CD4-positive, alpha-beta memory T cell (primary cell): Measurements from ENCODE around the gene CDKN2B. TPM values are rescaled to one million over a fixed set of nuclear protein-coding genes. Genes with fewer than 3 reads are reported as not detected.

Source experiments
- CTCF ChIA-PET: fragments of 350-600 bp; sonication (Branson Sonifier 250); formaldehyde crosslinking; loops from one replicate; lab custom pipeline; 2021; ENCODE audit warnings: inconsistent platforms; ENCODE audit not compliant: partially characterized antibody; lab: Charles Lee
- POLR2A ChIA-PET: fragments of 350-600 bp; sonication (Branson Sonifier 250); formaldehyde crosslinking; loops from one replicate; lab custom pipeline; 2021; ENCODE audit not compliant: partially characterized antibody; lab: Charles Lee
- DNase-seq, 5 donors: peaks; one replicate each; pipeline versions ENCODE4 v3.0.0 to v3.0.0-alpha.2; 2020 to 2022; ENCODE audit warnings: mixed read lengths in 1 of 5
- H3K27ac ChIP-seq: one replicate; pipeline ENCODE4 v1.7.0; 2013; ENCODE audit warnings: low read depth, low read length
- H3K27me3 ChIP-seq: 2 replicates; pipeline ENCODE4 v1.7.0; 2013; ENCODE audit warnings: mild to moderate bottlenecking, low read length, moderate library complexity; ENCODE audit not compliant: insufficient read depth
- H3K36me3 ChIP-seq: 2 replicates; pipeline ENCODE4 v1.7.0; 2013; ENCODE audit warnings: mild to moderate bottlenecking, low read length, moderate library complexity; ENCODE audit not compliant: insufficient read depth
- H3K4me1 ChIP-seq: 2 replicates; pipeline ENCODE4 v1.7.0; 2013; ENCODE audit warnings: mild to moderate bottlenecking, low read length, moderate library complexity; ENCODE audit not compliant: insufficient read depth
- H3K4me3 ChIP-seq, 2 donors: one replicate each; pipeline ENCODE4 v1.7.0; 2013; ENCODE audit warnings: low read length in 2 of 2, mild to moderate bottlenecking in 1 of 2
- H3K9me3 ChIP-seq, 2 donors: one replicate each; pipeline ENCODE4 v1.7.0; 2013; ENCODE audit warnings: low read length in 2 of 2, control low read depth in 1 of 2; ENCODE audit not compliant: control insufficient read depth in 1 of 2
- H3K27ac Mint-ChIP-seq, 7 donors: one replicate each; pipeline ENCODE4 v1.8.0; 2020 to 2021; ENCODE audit warnings: mixed read lengths in 7 of 7, mild to moderate bottlenecking in 6 of 7, inconsistent platforms in 3 of 7, moderate library complexity in 3 of 7
- H3K27me3 Mint-ChIP-seq, 2 donors: one replicate each; pipeline ENCODE4 v1.8.0; 2020 to 2021; ENCODE audit warnings: mixed read lengths in 2 of 2
- H3K36me3 Mint-ChIP-seq, 2 donors: one replicate each; pipeline ENCODE4 v1.8.0; 2020 to 2021; ENCODE audit warnings: mixed read lengths in 2 of 2, inconsistent platforms in 1 of 2, mild to moderate bottlenecking in 1 of 2
- H3K4me1 Mint-ChIP-seq, 4 donors: one replicate each; pipeline ENCODE4 v1.8.0; 2020 to 2021; ENCODE audit warnings: mixed read lengths in 4 of 4, mild to moderate bottlenecking in 1 of 4
- H3K4me3 Mint-ChIP-seq, 8 donors: one replicate each; pipeline ENCODE4 v1.8.0; 2020 to 2021; ENCODE audit warnings: mixed read lengths in 8 of 8, mild to moderate bottlenecking in 7 of 8, moderate library complexity in 6 of 8, inconsistent platforms in 3 of 8
- H3K9me3 Mint-ChIP-seq, 8 donors: one replicate each; pipeline ENCODE4 v1.8.0; 2020 to 2021; ENCODE audit warnings: mixed read lengths in 8 of 8, mild to moderate bottlenecking in 5 of 8, inconsistent platforms in 3 of 8, moderate library complexity in 1 of 8
- intact Hi-C: fragments of 100-400 bp; cut with micrococcal nuclease; formaldehyde crosslinking; loops from one replicate; pipeline ENCODE4 v1.15.1; 2023
- polyA plus RNA-seq, 2 donors: library from polyadenylated mRNA; unstranded; fragments of 300-500 nt; fragmentation: Illumina TruSeq; gene quantifications; one replicate each; pipeline ENCODE4 v1.2.3, GENCODE V29; 2021
- total RNA-seq, 2 experiments: library from RNA; stranded (reverse); gene quantifications; one replicate each; pipeline ENCODE4 v1.2.3, GENCODE V29; 2021

Gene CDKN2B
- total and polyA plus RNA-seq, 4 experiments from 2014 or later = 0.26 to 2.1 (median 0.64) TPM

- Mint-ChIP-seq H3K36me3 (peaks cover 9 to 11% of the 10 kb centered on the region in 2 donors), H3K27ac (peak overlapping the region in 4 of 7 donors; percentile 78 to 96 (median 86)), H3K9me3 (peaks cover 4 to 58% (median 48%) of the 10 kb centered on the region in 8 donors), H3K4me1 (peaks cover 17 to 45% (median 30%) of the 10 kb centered on the region in 4 donors), H3K4me3 (peak overlapping the region; percentile 15 to 70 (median 42)), H3K27me3 (peaks cover 79 to 85% of the 10 kb centered on the region in 2 donors)
- peak in 1 of 5 donors; percentile 36 for DNase-seq
- Histone ChIP-seq H3K27ac (no peak overlapping the region), H3K4me3 (no peak overlapping the region), H3K9me3 (no peaks in the 10 kb centered on the region), H3K4me1 (peaks cover 22% of the 10 kb centered on the region), H3K27me3 (peaks cover 87% of the 10 kb centered on the region), H3K36me3 (no peaks in the 10 kb centered on the region)
- CTCF ChIA-PET = interaction anchor here (0.9 to 5.1 kb wide), 4 partner anchors 8 to 155 kb away, joined by 3 to 39 read pairs (median 6); partner anchors contain the start of genes CDKN2A, CDKN2B and CDKN2B-AS1
- intact Hi-C loops = loop anchor here (5.0 kb wide), 2 partner anchors 39 to 46 kb away; partner anchors contain the start of gene CDKN2B
- POLR2A ChIA-PET = interaction anchor here (1.2 to 1.9 kb wide), 4 partner anchors 26 to 165 kb away, joined by 3 to 6 read pairs (median 4); partner anchors contain the start of genes CDKN2A, CDKN2B and CDKN2B-AS1
These were observed 40.6 kb downstream of the CDKN2B start for GRCh38 chr9:21968331-21969010.

DNA sequence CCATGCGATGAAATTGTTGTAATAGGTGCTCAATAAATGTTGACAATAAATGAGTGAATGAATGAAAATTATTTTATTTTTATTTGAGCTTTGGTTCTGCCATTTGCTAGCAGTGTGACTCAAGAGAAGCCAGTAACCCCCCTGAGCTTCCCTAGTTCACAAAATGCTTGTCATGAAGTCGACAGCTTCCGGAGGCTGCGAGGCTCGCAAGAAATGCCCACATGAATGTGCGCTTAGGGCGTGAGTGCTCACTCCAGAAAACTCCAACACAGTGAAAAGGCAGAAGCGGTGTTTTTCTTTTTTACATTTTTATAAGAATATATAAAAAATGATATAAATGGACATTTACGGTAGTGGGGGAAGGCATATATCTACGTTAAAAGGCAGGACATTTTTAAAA lies 41.4 kb downstream of the CDKN2B start:
- H3K9me3 Mint-ChIP-seq = peaks cover 9 to 63% (median 50%) of the 10 kb centered on the region in 8 donors
- peak overlapping the region in 4 of 7 donors; percentile 13 to 86 (median 57) for H3K27ac Mint-ChIP-seq
- peaks cover 82% of the 10 kb centered on the region for H3K27me3 ChIP-seq
- H3K36me3 Mint-ChIP-seq = peaks cover 10 to 11% of the 10 kb centered on the region in 2 donors
- H3K4me1 ChIP-seq = peaks cover 22% of the 10 kb centered on the region
- DNase-seq = peak in 1 of 5 donors; percentile 20
- intact Hi-C loops = loop anchor here (5.0 kb wide), 2 partner anchors 40 to 45 kb away; partner anchors contain the start of gene CDKN2B
- H3K36me3 ChIP-seq = no peaks in the 10 kb centered on the region
- POLR2A ChIA-PET = interaction anchor here (0.6 to 1.4 kb wide), 3 partner anchors 48 to 637 kb away, joined by 3 to 5 read pairs (median 4); no protein-coding TSS in a partner anchor
- H3K27ac ChIP-seq = no peak overlapping the region
- peak overlapping the region in 3 of 8 donors; percentile 9 to 44 (median 33) for H3K4me3 Mint-ChIP-seq
- no peaks in the 10 kb centered on the region for H3K9me3 ChIP-seq
- peaks cover 83 to 90% of the 10 kb centered on the region in 2 donors for H3K27me3 Mint-ChIP-seq
- peaks cover 17 to 47% (median 30%) of the 10 kb centered on the region in 4 donors for H3K4me1 Mint-ChIP-seq
- CTCF ChIA-PET = interaction anchor here (0.7 to 5.1 kb wide), 5 partner anchors 9 to 154 kb away, joined by 3 to 39 read pairs (median 4); partner anchors contain the start of genes CDKN2A, CDKN2B and CDKN2B-AS1
- H3K4me3 ChIP-seq = no peak overlapping the region

- CTCF ChIA-PET = interaction anchor here (2.2 to 5.1 kb wide), 2 partner anchors 42 to 153 kb away, joined by 9 to 39 read pairs; partner anchors contain the start of gene CDKN2B
- H3K4me3 Mint-ChIP-seq = peak overlapping the region in 1 of 8 donors; percentile 29
- intact Hi-C loops = loop anchor here (5.0 kb wide), 2 partner anchors 40 to 45 kb away; partner anchors contain the start of gene CDKN2B
- peaks cover 22% of the 10 kb centered on the region for H3K4me1 ChIP-seq
- H3K9me3 ChIP-seq = no peaks in the 10 kb centered on the region
- H3K36me3 Mint-ChIP-seq = peaks cover 10 to 11% of the 10 kb centered on the region in 2 donors
- no peaks in the 10 kb centered on the region for H3K36me3 ChIP-seq
- no peak overlapping the region for H3K4me3 ChIP-seq
- H3K27me3 ChIP-seq = peaks cover 79% of the 10 kb centered on the region
- no peak for DNase-seq
- H3K27ac Mint-ChIP-seq = peak overlapping the region in 4 of 7 donors; percentile 13 to 86 (median 71)
- POLR2A ChIA-PET = interaction anchor here (1.2 kb wide), 1 partner anchor 164 kb away, joined by 3 read pairs; no protein-coding TSS in a partner anchor
- peaks cover 80 to 88% of the 10 kb centered on the region in 2 donors for H3K27me3 Mint-ChIP-seq
- H3K4me1 Mint-ChIP-seq = peaks cover 17 to 47% (median 30%) of the 10 kb centered on the region in 4 donors
- no peak overlapping the region for H3K27ac ChIP-seq
- peaks cover 9 to 62% (median 53%) of the 10 kb centered on the region in 8 donors for H3K9me3 Mint-ChIP-seq
These were observed 41.9 kb downstream of the CDKN2B start for GRCh38 chr9:21967169-21967568.

DNA sequence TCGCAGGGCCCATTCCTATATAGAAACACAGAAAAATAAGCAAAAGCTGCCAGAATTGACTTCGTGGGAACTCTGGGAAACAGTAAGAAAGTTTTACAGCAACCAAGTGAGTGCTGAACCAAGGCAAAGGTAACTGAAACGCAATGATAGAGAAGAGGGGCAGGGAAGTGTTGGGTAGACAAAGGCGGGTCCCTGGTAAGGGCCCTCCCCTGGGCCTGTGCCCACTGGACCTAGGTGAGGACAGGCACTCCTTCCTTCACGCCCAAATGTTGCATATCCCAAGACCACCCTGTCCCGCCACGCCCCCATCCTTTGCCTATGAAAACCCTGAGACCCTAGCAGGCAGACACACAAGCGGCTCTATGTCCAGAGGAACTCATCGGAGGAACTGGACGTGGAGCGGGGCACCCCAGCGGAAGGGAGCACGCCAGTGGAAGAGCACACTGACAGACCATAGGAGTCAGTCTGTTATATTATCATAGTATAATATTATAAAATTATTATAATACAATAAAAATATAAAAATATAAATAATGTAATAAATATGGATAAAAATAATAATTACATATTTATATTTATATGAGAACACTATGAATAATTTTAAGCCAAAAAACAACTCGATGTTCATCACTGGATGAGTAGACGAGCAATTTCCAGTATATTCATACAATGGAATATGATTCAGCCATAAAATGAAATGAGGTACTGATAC lies 42.8 kb downstream of the CDKN2B start:
- Mint-ChIP-seq H3K4me1 (peaks cover 17 to 47% (median 29%) of the 10 kb centered on the region in 4 donors), H3K27ac (peak overlapping the region in 5 of 7 donors; percentile 3 to 86 (median 72)), H3K9me3 (peaks cover 9 to 59% (median 52%) of the 10 kb centered on the region in 8 donors), H3K36me3 (peaks cover 10 to 11% of the 10 kb centered on the region in 2 donors), H3K27me3 (peaks cover 79 to 89% of the 10 kb centered on the region in 2 donors), H3K4me3 (peak overlapping the region in 5 of 8 donors; percentile 39 to 74 (median 49))
- H3K36me3 ChIP-seq = no peaks in the 10 kb centered on the region
- H3K4me1 ChIP-seq = peaks cover 22% of the 10 kb centered on the region
- peak in 2 of 5 donors; percentile 12 to 38 for DNase-seq
- no peaks in the 10 kb centered on the region for H3K9me3 ChIP-seq
- H3K4me3 ChIP-seq = no peak overlapping the region
- POLR2A ChIA-PET = no interaction called here
- intact Hi-C loops = loop anchor here (5.0 kb wide), 2 partner anchors 41 to 44 kb away; partner anchors contain the start of gene CDKN2B
- H3K27me3 ChIP-seq = peaks cover 74% of the 10 kb centered on the region
- CTCF ChIA-PET = interaction anchor here (1.2 kb wide), 2 partner anchors 46 to 153 kb away, joined by 4 read pairs; no protein-coding TSS in a partner anchor
- H3K27ac ChIP-seq = no peak overlapping the region

DNA sequence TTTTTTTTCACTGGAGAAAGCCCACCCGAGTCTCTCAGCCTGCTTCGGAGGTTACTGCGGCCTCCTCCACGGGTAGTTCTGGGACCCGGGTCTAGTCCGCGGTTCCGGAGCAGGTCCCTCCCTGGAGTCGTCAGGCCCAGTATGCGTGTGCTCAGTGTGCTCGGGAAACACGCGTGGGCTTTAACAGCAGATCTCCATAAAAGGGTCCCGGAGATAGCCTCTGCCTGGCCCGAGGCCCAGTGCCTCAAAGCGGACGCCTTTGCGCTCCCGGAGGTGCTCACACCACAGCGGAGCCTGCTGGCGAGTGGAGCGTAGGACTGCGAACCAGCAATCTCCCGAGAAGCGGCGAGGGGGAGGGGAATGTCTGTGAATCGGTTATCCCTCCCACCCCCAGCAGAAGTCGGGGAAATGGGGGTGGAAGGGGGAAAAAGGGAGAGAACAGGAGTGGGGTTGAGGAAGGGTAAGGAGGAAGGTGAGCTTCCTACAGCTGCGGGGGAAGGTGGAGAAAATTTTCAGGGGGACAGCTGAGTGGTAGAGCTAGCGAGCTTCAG lies 43.6 kb downstream of the CDKN2B start:
- peak; percentile 30 to 50 (median 34) for DNase-seq
- intact Hi-C loops = loop anchor here (1.0 to 5.0 kb wide), 5 partner anchors 10 to 152 kb away; partner anchors contain the start of genes CDKN2A, CDKN2B and CDKN2B-AS1
- Histone ChIP-seq H3K27ac (no peak overlapping the region), H3K36me3 (no peaks in the 10 kb centered on the region), H3K27me3 (peaks cover 69% of the 10 kb centered on the region), H3K4me1 (peaks cover 22% of the 10 kb centered on the region), H3K4me3 (peak overlapping the region in 1 of 2 donors; percentile 44), H3K9me3 (no peaks in the 10 kb centered on the region)
- Mint-ChIP-seq H3K36me3 (peaks cover 10 to 11% of the 10 kb centered on the region in 2 donors), H3K9me3 (peaks cover 9 to 56% (median 49%) of the 10 kb centered on the region in 8 donors), H3K27me3 (peaks cover 76 to 88% of the 10 kb centered on the region in 2 donors), H3K4me1 (peaks cover 15 to 47% (median 27%) of the 10 kb centered on the region in 4 donors), H3K27ac (peak overlapping the region in 5 of 7 donors; percentile 57 to 81 (median 72)), H3K4me3 (peak overlapping the region; percentile 57 to 74 (median 64))
- CTCF ChIA-PET = interaction anchor here (1.2 kb wide), 2 partner anchors 45 to 152 kb away, joined by 4 read pairs; no protein-coding TSS in a partner anchor
- POLR2A ChIA-PET = no interaction called here

GRCh38 chr9:21964925-21965385 lies 44.1 kb downstream of the CDKN2B start:
- H3K4me1 Mint-ChIP-seq = peaks cover 14 to 43% (median 27%) of the 10 kb centered on the region in 4 donors
- Histone ChIP-seq H3K27me3 (peaks cover 64% of the 10 kb centered on the region), H3K4me3 (peak overlapping the region in 1 of 2 donors; percentile 44), H3K27ac (no peak overlapping the region), H3K9me3 (no peaks in the 10 kb centered on the region), H3K4me1 (peaks cover 22% of the 10 kb centered on the region), H3K36me3 (no peaks in the 10 kb centered on the region)
- CTCF ChIA-PET = interaction anchor here (1.0 kb wide), 1 partner anchor 44 kb away, joined by 4 read pairs; the partner anchor contains the start of gene CDKN2B
- peak overlapping the region; percentile 24 to 81 (median 57) for H3K27ac Mint-ChIP-seq
- POLR2A ChIA-PET = no interaction called here
- peaks cover 8 to 51% (median 44%) of the 10 kb centered on the region in 8 donors for H3K9me3 Mint-ChIP-seq
- peak; percentile 56 to 86 (median 62) for DNase-seq
- intact Hi-C loops = loop anchor here (1.0 to 5.0 kb wide), 5 partner anchors 10 to 152 kb away; partner anchors contain the start of genes CDKN2A, CDKN2B and CDKN2B-AS1
- peaks cover 9 to 10% of the 10 kb centered on the region in 2 donors for H3K36me3 Mint-ChIP-seq
- H3K4me3 Mint-ChIP-seq = peak overlapping the region; percentile 57 to 74 (median 68)
- peaks cover 73 to 85% of the 10 kb centered on the region in 2 donors for H3K27me3 Mint-ChIP-seq
